Liver (tissue), 3 donors: ENCODE results near the gene SMYD5.

Experiments
- HNF4G ChIP-seq: IDR thresholded peaks from 2 replicates; pipeline ENCODE4 v1.6.1; 2016; ENCODE audit warnings: antibody characterized with exemption
- RAD21 ChIP-seq, 2 donors: IDR thresholded peaks; 2 replicates each; pipeline ENCODE4 v1.6.1; 2016; ENCODE audit warnings: antibody characterized with exemption in 2 of 2, mild to moderate bottlenecking in 2 of 2
- RXRA ChIP-seq, 2 donors: IDR thresholded peaks; 2 replicates each; pipeline ENCODE4 v1.6.1; 2017 to 2018; ENCODE audit warnings: antibody characterized with exemption in 2 of 2, mild to moderate bottlenecking in 1 of 2
- TAF1 ChIP-seq: conservative IDR thresholded peaks from 2 replicates; pipeline ENCODE4 v1.6.1; 2016; ENCODE audit warnings: antibody characterized with exemption, mild to moderate bottlenecking
- TF ChIP-seq, protein P1 (sequence below): fragments of 150-350 bp; IDR thresholded peaks from 2 replicates; pipeline ENCODE4 v1.5.1; 2017; ENCODE audit warnings: improper control_type of control experiment, low read depth, low read length; ENCODE audit not compliant: missing input control
- TF ChIP-seq, protein P2 (sequence below): IDR thresholded peaks from 2 replicates; pipeline ENCODE4 v1.6.1; 2016; ENCODE audit warnings: antibody characterized with exemption
- TF ChIP-seq, protein P3 (sequence below): IDR thresholded peaks from 2 replicates; pipeline ENCODE4 v1.6.1; 2016; ENCODE audit warnings: antibody characterized with exemption, mild to moderate bottlenecking
- TF ChIP-seq, protein P4 (sequence below): IDR thresholded peaks from 2 replicates; pipeline ENCODE4 v1.6.1; 2016; ENCODE audit warnings: antibody characterized with exemption
- TF ChIP-seq, protein P5 (sequence below): IDR thresholded peaks from 2 replicates; pipeline ENCODE4 v1.6.1; 2016; ENCODE audit warnings: antibody characterized with exemption
- donor health status: healthy.
- donor health status: healthy.

DNA sequence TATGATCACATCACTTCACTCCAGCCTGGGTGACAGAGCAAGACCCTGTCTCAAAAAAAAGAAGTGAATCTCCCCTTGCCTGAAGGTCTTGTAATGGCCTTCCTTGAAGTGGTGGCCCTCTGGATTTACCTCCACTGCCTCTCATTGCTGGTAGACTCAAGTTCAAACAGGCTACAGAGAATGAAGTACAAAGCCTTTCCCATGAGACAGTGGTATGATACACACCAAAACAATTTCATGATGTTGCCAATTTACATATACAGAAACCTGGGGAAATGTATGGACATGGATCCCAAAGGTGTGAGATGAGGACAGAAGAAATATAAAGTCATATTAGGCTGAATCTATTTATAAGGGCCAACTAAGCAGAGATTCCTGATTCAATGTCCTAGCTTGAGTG, 16.5 kb upstream of the SMYD5 start:
- TF ChIP-seq, protein P1, sequence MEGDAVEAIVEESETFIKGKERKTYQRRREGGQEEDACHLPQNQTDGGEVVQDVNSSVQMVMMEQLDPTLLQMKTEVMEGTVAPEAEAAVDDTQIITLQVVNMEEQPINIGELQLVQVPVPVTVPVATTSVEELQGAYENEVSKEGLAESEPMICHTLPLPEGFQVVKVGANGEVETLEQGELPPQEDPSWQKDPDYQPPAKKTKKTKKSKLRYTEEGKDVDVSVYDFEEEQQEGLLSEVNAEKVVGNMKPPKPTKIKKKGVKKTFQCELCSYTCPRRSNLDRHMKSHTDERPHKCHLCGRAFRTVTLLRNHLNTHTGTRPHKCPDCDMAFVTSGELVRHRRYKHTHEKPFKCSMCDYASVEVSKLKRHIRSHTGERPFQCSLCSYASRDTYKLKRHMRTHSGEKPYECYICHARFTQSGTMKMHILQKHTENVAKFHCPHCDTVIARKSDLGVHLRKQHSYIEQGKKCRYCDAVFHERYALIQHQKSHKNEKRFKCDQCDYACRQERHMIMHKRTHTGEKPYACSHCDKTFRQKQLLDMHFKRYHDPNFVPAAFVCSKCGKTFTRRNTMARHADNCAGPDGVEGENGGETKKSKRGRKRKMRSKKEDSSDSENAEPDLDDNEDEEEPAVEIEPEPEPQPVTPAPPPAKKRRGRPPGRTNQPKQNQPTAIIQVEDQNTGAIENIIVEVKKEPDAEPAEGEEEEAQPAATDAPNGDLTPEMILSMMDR = no peak
- TF ChIP-seq, protein P2, sequence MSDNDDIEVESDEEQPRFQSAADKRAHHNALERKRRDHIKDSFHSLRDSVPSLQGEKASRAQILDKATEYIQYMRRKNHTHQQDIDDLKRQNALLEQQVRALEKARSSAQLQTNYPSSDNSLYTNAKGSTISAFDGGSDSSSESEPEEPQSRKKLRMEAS = no peak
- no peak for TF ChIP-seq RAD21 (IDR thresholded peaks at IDR 0.05)
- TF ChIP-seq HNF4G = no peak
- TF ChIP-seq, protein P3, sequence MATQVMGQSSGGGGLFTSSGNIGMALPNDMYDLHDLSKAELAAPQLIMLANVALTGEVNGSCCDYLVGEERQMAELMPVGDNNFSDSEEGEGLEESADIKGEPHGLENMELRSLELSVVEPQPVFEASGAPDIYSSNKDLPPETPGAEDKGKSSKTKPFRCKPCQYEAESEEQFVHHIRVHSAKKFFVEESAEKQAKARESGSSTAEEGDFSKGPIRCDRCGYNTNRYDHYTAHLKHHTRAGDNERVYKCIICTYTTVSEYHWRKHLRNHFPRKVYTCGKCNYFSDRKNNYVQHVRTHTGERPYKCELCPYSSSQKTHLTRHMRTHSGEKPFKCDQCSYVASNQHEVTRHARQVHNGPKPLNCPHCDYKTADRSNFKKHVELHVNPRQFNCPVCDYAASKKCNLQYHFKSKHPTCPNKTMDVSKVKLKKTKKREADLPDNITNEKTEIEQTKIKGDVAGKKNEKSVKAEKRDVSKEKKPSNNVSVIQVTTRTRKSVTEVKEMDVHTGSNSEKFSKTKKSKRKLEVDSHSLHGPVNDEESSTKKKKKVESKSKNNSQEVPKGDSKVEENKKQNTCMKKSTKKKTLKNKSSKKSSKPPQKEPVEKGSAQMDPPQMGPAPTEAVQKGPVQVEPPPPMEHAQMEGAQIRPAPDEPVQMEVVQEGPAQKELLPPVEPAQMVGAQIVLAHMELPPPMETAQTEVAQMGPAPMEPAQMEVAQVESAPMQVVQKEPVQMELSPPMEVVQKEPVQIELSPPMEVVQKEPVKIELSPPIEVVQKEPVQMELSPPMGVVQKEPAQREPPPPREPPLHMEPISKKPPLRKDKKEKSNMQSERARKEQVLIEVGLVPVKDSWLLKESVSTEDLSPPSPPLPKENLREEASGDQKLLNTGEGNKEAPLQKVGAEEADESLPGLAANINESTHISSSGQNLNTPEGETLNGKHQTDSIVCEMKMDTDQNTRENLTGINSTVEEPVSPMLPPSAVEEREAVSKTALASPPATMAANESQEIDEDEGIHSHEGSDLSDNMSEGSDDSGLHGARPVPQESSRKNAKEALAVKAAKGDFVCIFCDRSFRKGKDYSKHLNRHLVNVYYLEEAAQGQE = no peak
- TF ChIP-seq TAF1 = no peak
- TF ChIP-seq RXRA (IDR thresholded peaks at IDR 0.05) = no peak
- TF ChIP-seq, protein P4, sequence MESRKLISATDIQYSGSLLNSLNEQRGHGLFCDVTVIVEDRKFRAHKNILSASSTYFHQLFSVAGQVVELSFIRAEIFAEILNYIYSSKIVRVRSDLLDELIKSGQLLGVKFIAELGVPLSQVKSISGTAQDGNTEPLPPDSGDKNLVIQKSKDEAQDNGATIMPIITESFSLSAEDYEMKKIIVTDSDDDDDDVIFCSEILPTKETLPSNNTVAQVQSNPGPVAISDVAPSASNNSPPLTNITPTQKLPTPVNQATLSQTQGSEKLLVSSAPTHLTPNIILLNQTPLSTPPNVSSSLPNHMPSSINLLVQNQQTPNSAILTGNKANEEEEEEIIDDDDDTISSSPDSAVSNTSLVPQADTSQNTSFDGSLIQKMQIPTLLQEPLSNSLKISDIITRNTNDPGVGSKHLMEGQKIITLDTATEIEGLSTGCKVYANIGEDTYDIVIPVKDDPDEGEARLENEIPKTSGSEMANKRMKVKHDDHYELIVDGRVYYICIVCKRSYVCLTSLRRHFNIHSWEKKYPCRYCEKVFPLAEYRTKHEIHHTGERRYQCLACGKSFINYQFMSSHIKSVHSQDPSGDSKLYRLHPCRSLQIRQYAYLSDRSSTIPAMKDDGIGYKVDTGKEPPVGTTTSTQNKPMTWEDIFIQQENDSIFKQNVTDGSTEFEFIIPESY = no peak
- TF ChIP-seq, protein P5, sequence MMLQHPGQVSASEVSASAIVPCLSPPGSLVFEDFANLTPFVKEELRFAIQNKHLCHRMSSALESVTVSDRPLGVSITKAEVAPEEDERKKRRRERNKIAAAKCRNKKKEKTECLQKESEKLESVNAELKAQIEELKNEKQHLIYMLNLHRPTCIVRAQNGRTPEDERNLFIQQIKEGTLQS = no peak
